CD4-positive, alpha-beta T cell treated with Interleukin-15 for 1 hour (primary cell): ENCODE results near the gene MTHFD1L.
A peak's percentile ranks its signal among the peaks of the same experiment; 100 is the strongest.

Experiments
- DNase-seq: peaks from one replicate; pipeline ENCODE4 v3.0.0-alpha.2; 2020

Gene MTHFD1L

GRCh38 chr6:150994026-150994425 is 128.5 kb downstream of the MTHFD1L start:
- DNase-seq = no peak

GRCh38 chr6:150996968-150997367 is 131.5 kb downstream of the MTHFD1L start:
- DNase-seq = no peak

- DNase-seq = no peak
Measured at GRCh38 chr6:150999107-150999506, 133.6 kb downstream of the MTHFD1L start.

- DNase-seq = no peak
Measured at GRCh38 chr6:150999576-150999975, 134.1 kb downstream of the MTHFD1L start.

- no peak for DNase-seq
Measured at GRCh38 chr6:151001387-151002056, 136.0 kb downstream of the MTHFD1L start.

GRCh38 chr6:151002057-151002450 is 136.6 kb downstream of the MTHFD1L start:
- no peak for DNase-seq

GRCh38 chr6:151002491-151002935 is 137.0 kb downstream of the MTHFD1L start:
- DNase-seq = no peak

- no peak for DNase-seq
Measured at GRCh38 chr6:151004383-151005024, 139.0 kb downstream of the MTHFD1L start.

GRCh38 chr6:151005164-151005563 is 139.7 kb downstream of the MTHFD1L start:
- DNase-seq = no peak

GRCh38 chr6:151005896-151006632 is 140.6 kb downstream of the MTHFD1L start:
- DNase-seq = no peak

- DNase-seq = no peak
Measured at GRCh38 chr6:151007076-151007475, 141.6 kb downstream of the MTHFD1L start.

- no peak for DNase-seq
Measured at GRCh38 chr6:151007922-151008321, 142.4 kb downstream of the MTHFD1L start.

GRCh38 chr6:151008425-151008824 is 142.9 kb downstream of the MTHFD1L start:
- no peak for DNase-seq

- DNase-seq = no peak
Measured at GRCh38 chr6:151009576-151009975, 144.1 kb downstream of the MTHFD1L start.

- no peak for DNase-seq
Measured at GRCh38 chr6:151010071-151010470, 144.6 kb downstream of the MTHFD1L start.

GRCh38 chr6:151012321-151013294 is 147.1 kb downstream of the MTHFD1L start:
- no peak for DNase-seq

GRCh38 chr6:151014404-151015100 is 149.1 kb downstream of the MTHFD1L start:
- peak; percentile 60 for DNase-seq

GRCh38 chr6:151015101-151015700 is 149.7 kb downstream of the MTHFD1L start:
- DNase-seq = no peak

GRCh38 chr6:151016107-151016506 is 150.6 kb downstream of the MTHFD1L start:
- no peak for DNase-seq

- no peak for DNase-seq
Measured at GRCh38 chr6:151018046-151018445, 152.5 kb downstream of the MTHFD1L start.

- DNase-seq = no peak
Measured at GRCh38 chr6:151018911-151019782, 153.6 kb downstream of the MTHFD1L start.
